B cell (primary cell): ENCODE measurements around the gene GALNT10. TPM values are rescaled to one million over a fixed set of nuclear protein-coding genes. Genes with fewer than 3 reads are reported as not detected.

Experiments used
- ATAC-seq: fragments of 200-7000 bp; cut with Tn5 transposase; one replicate; pipeline ENCODE4 v1.10.0; 2021; ENCODE audit warnings: low read depth, mild to moderate bottlenecking, moderate number of reproducible peaks, moderate library complexity
- CTCF ChIA-PET: fragments of 350-600 bp; sonication (Branson Sonifier 250); formaldehyde crosslinking; loops from one replicate; lab custom pipeline; 2021; ENCODE audit warnings: antibody characterized with exemption, inconsistent platforms; lab: Charles Lee
- POLR2A ChIA-PET: fragments of 350-600 bp; sonication (Branson Sonifier 250); formaldehyde crosslinking; loops from one replicate; lab custom pipeline; 2021; ENCODE audit warnings: antibody characterized with exemption; lab: Charles Lee
- DNase-seq: peaks from one replicate; pipeline ENCODE4 v3.0.0; 2013
- H2AFZ ChIP-seq: 2 replicates; pipeline ENCODE4 v1.6.1; 2012; ENCODE audit warnings: mild to moderate bottlenecking, low read depth, low read length; ENCODE audit not compliant: insufficient read depth, poor library complexity, severe bottlenecking
- H3K27ac ChIP-seq, 2 donors: 1 replicate in 1 of 2; 2 replicates in 1 of 2; pipeline ENCODE4 v1.5.1; 2012 to 2013; ENCODE audit warnings: low read length in 2 of 2, mild to moderate bottlenecking in 2 of 2, moderate library complexity in 1 of 2
- H3K27me3 ChIP-seq, 4 experiments: fragments of 200-600 bp in 1 of 4; sonication (generic) in 1 of 4; replicated peaks in 1 of 4; 1 replicate in 2 of 4; 2 replicates in 2 of 4; pipeline versions ENCODE4 v1.6.1 to v1.7.0; 2013 to 2016; ENCODE audit warnings: low read length in 3 of 4, mild to moderate bottlenecking in 2 of 4, mixed read lengths in 1 of 4, moderate library complexity in 1 of 4; ENCODE audit not compliant: insufficient read depth in 4 of 4, control insufficient read depth in 3 of 4; ENCODE audit errors: control extremely low read depth in 1 of 4
- H3K36me3 ChIP-seq, 2 experiments: replicated peaks in 1 of 2; 1 replicate in 1 of 2; 2 replicates in 1 of 2; pipeline versions ENCODE4 v1.6.1 to v1.7.1; 2013; ENCODE audit warnings: low read length in 1 of 2; ENCODE audit not compliant: insufficient read depth in 2 of 2, control insufficient read depth in 1 of 2; ENCODE audit errors: control extremely low read depth in 1 of 2, extremely low read depth in 1 of 2
- H3K4me1 ChIP-seq, 2 donors: fragments of 200-600 bp in 1 of 2; sonication (generic) in 1 of 2; 1 replicate in 1 of 2; 2 replicates in 1 of 2; pipeline versions ENCODE4 v1.5.1 to v1.6.1; 2013 to 2017; ENCODE audit warnings: low read length in 2 of 2; ENCODE audit not compliant: control insufficient read depth in 2 of 2, insufficient read depth in 2 of 2
- H3K4me2 ChIP-seq: replicated peaks from 2 replicates; pipeline ENCODE3; 2012; ENCODE audit warnings: mild to moderate bottlenecking, low read depth, low read length; ENCODE audit not compliant: poor library complexity, severe bottlenecking
- H3K4me3 ChIP-seq, 5 experiments: fragments of 200-600 bp in 1 of 5; sonication (generic) in 1 of 5; 1 replicate in 3 of 5; 2 replicates in 2 of 5; pipeline versions ENCODE4 v1.5.1 to v1.7.0; 2011 to 2016; ENCODE audit warnings: low read length in 4 of 5, mild to moderate bottlenecking in 4 of 5, low read depth in 2 of 5, control low read depth in 1 of 5, moderate library complexity in 1 of 5; ENCODE audit not compliant: insufficient read depth in 1 of 5; ENCODE audit errors: control extremely low read depth in 1 of 5, extremely low read depth in 1 of 5
- H3K79me2 ChIP-seq: fragments of 200-600 bp; sonication (generic); one replicate; pipeline ENCODE4 v1.6.0; 2016; ENCODE audit warnings: low read length; ENCODE audit not compliant: control insufficient read depth, insufficient read depth
- H3K9ac ChIP-seq: fragments of 200-600 bp; sonication (generic); 2 replicates; pipeline ENCODE4 v1.6.1; 2017; ENCODE audit warnings: mild to moderate bottlenecking, low read length, moderate library complexity
- H3K9me3 ChIP-seq, 3 donors: one replicate each; pipeline versions ENCODE4 v1.6.1 to v1.7.1; 2013; ENCODE audit warnings: low read length in 2 of 3; ENCODE audit not compliant: control insufficient read depth in 2 of 3, insufficient read depth in 1 of 3; ENCODE audit errors: control extremely low read depth in 1 of 3
- H4K20me1 ChIP-seq: 2 replicates; pipeline ENCODE4 v1.6.0; 2012; ENCODE audit warnings: mild to moderate bottlenecking, low read length; ENCODE audit not compliant: insufficient read depth, control insufficient read depth, poor library complexity, severe bottlenecking
- H3K27ac Mint-ChIP-seq: one replicate; pipeline ENCODE4 v1.8.0; 2021; ENCODE audit warnings: mixed read lengths
- H3K27me3 Mint-ChIP-seq: one replicate; pipeline ENCODE4 v1.8.0; 2021; ENCODE audit warnings: mixed read lengths
- H3K4me1 Mint-ChIP-seq: one replicate; pipeline ENCODE4 v1.8.0; 2021; ENCODE audit warnings: mixed read lengths
- H3K4me3 Mint-ChIP-seq: one replicate; pipeline ENCODE4 v1.8.0; 2021; ENCODE audit warnings: mixed read lengths
- H3K9me3 Mint-ChIP-seq: one replicate; pipeline ENCODE4 v1.8.0; 2022; ENCODE audit warnings: mixed read lengths; ENCODE audit not compliant: insufficient read depth
- EZH2 ChIP-seq: IDR thresholded peaks from 2 replicates; pipeline ENCODE4 v1.6.1; 2012; ENCODE audit warnings: borderline replicate concordance, low read depth, mild to moderate bottlenecking, moderate library complexity, low read length; ENCODE audit not compliant: insufficient read depth, poor library complexity, severe bottlenecking
- WGBS: methylation state at CpG from one replicate; pipeline ENCODE4 v1.1.5; 2013; ENCODE audit warnings: missing lambda C conversion rate; ENCODE audit not compliant: insufficient coverage; 5-methylcytosine and 5-hydroxymethylcytosine counted together
- intact Hi-C: fragments of 100-400 bp; cut with micrococcal nuclease; formaldehyde crosslinking; loops from one replicate; pipeline ENCODE4 v1.10.0; 2022
- polyA plus RNA-seq: library from polyadenylated mRNA; depleted of rRNA; stranded (reverse); fragments of >200 nt; gene quantifications from 2 replicates; pipeline ENCODE4 v1.2.3, GENCODE V29; 2012
- total RNA-seq, 2 donors: library from RNA; stranded (reverse); fragments of 120-200 nt in 1 of 2; gene quantifications; 1 replicate in 1 of 2; 2 replicates in 1 of 2; pipeline versions ENCODE4 v1.2.3 to v1.2.4, GENCODE V29; 2013 to 2022
- TF ChIP-seq, protein P1 (sequence below): fragments of 200-600 bp; IDR thresholded peaks from one replicate; pipeline ENCODE4 v1.8.0; 2022; ENCODE audit warnings: antibody characterized with exemption, mild to moderate bottlenecking

Gene GALNT10
- total and polyA plus RNA-seq, 2 donors (not counting 1 experiment from before 2014, with no cell fraction given): 27.7 to 42.8 TPM

DNA sequence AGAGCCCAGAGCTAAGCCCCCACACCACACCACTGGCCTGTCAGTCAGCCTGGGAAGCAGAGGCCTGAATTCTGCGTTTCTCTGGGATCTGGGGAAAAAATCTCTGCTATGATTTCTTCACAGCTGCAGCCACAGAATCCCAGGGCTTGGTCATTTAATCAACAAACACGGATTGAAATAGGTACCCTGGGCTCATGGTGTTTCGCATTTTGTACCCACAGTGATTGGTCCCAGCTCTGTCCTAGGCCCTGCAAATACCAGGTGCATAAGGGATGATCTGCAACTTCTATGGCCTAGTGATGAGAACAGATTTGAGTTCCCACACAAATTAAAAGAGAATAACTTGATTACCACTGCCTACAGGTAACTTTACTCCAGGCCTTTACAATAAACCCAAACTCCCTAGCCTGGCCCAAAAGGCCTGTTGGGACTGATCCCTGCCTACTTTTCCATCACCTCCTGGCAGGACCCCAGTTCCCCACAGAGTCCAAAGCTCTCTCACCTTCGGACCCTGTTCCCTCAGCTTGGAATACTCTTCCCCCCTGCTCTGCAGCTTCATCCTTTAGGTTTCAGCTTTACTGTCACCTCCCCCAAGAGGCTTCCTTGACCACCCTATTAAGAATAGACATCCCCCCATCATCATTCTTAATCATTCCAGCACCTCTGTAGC, 240.6 kb downstream of the GALNT10 start:
- no peak overlapping the region for H3K27ac Mint-ChIP-seq
- CTCF ChIA-PET: interaction anchor here (1.1 to 1.6 kb wide), 4 partner anchors 9 to 359 kb away, joined by 3 to 4 read pairs (median 3); no protein-coding TSS in a partner anchor
- WGBS: 100% methylated on average over 4 of the region's 4 CpGs

DNA sequence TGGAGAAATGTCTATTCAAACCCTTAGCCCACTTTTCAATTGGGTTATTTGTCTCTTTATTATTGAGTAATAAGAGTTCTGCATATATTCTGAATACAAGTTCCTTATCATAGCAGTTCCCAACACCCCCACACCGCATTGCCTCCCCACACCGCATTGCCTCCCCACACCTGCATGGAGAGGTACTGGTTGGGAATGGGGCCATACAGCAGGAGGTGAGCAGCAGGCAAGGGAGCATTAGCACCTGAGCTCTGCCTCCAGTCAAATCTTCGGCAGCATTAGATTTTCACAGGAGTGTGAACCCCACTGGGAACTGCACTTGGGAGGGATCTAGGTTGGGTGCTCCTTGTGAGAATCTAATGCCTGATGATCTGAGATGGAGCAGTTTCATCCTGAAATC, 244.7 kb downstream of the GALNT10 start:
- Histone ChIP-seq H2AFZ (no peak overlapping the region), H3K9me3 (no peaks in the 10 kb centered on the region), H3K9ac (no peak overlapping the region), H3K4me3 (no peak overlapping the region), H3K4me1 (no peaks in the 10 kb centered on the region), H3K79me2 (no peaks in the 10 kb centered on the region), H3K4me2 (no peak overlapping the region), H3K27me3 (no peaks in the 10 kb centered on the region), H3K27ac (no peak overlapping the region), H4K20me1 (no peaks in the 10 kb centered on the region), H3K36me3 (peaks cover 2 to 39% of the 10 kb centered on the region in 2 experiments)
- Mint-ChIP-seq H3K27me3 (no peaks in the 10 kb centered on the region), H3K4me1 (no peaks in the 10 kb centered on the region), H3K4me3 (no peak overlapping the region), H3K27ac (no peak overlapping the region), H3K9me3 (no peaks in the 10 kb centered on the region)
- WGBS: no CpG with 5 or more reads among the region's 3 CpGs
- TF ChIP-seq, protein P1, sequence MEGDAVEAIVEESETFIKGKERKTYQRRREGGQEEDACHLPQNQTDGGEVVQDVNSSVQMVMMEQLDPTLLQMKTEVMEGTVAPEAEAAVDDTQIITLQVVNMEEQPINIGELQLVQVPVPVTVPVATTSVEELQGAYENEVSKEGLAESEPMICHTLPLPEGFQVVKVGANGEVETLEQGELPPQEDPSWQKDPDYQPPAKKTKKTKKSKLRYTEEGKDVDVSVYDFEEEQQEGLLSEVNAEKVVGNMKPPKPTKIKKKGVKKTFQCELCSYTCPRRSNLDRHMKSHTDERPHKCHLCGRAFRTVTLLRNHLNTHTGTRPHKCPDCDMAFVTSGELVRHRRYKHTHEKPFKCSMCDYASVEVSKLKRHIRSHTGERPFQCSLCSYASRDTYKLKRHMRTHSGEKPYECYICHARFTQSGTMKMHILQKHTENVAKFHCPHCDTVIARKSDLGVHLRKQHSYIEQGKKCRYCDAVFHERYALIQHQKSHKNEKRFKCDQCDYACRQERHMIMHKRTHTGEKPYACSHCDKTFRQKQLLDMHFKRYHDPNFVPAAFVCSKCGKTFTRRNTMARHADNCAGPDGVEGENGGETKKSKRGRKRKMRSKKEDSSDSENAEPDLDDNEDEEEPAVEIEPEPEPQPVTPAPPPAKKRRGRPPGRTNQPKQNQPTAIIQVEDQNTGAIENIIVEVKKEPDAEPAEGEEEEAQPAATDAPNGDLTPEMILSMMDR: no peak
- no peak for TF ChIP-seq EZH2
- DNase-seq (no peak), ATAC-seq (no peak)
- ChIA-PET CTCF (no interaction called here), POLR2A (no interaction called here)
- intact Hi-C loops: no loop called here

More for the DNA sequence above, 240.6 kb downstream of the GALNT10 start:
- no peaks in the 10 kb centered on the region for H4K20me1 ChIP-seq
- no peak for TF ChIP-seq EZH2
- TF ChIP-seq, protein P1: no peak
- peaks cover 2 to 17% of the 10 kb centered on the region in 2 experiments for H3K36me3 ChIP-seq
- Mint-ChIP-seq H3K27me3 (no peaks in the 10 kb centered on the region), H3K4me3 (no peak overlapping the region), H3K4me1 (no peaks in the 10 kb centered on the region), H3K9me3 (peaks cover 4% of the 10 kb centered on the region)
- intact Hi-C loops: no loop called here
- no peak for ATAC-seq
- H3K4me3 ChIP-seq: no peak overlapping the region
- peaks cover 3% of the 10 kb centered on the region for H3K79me2 ChIP-seq
- H3K9ac ChIP-seq: no peak overlapping the region
- H3K4me2 ChIP-seq: no peak overlapping the region
- H3K4me1 ChIP-seq: no peaks in the 10 kb centered on the region
- no peak overlapping the region for H3K27ac ChIP-seq
- POLR2A ChIA-PET: no interaction called here
- no peaks in the 10 kb centered on the region for H3K9me3 ChIP-seq
- H2AFZ ChIP-seq: no peak overlapping the region
- no peaks in the 10 kb centered on the region for H3K27me3 ChIP-seq
- DNase-seq: no peak
